Keratinocyte (primary cell): ENCODE measurements around the gene GNA14. TPM values are rescaled to one million over a fixed set of nuclear protein-coding genes. Genes with fewer than 3 reads are reported as not detected.

Source experiments
- DNase-seq: peaks from one replicate; pipeline ENCODE4 v3.0.0-alpha.2; 2011; ENCODE audit warnings: low read depth, missing footprints, low spot score
- FAIRE-seq: peaks from 2 replicates; lab custom pipeline; 2011; peaks lifted over from hg19 to GRCh38; lab: Jason Lieb, UNC
- H2AFZ ChIP-seq: 2 replicates; pipeline ENCODE4 v1.6.0; 2012; ENCODE audit warnings: low read length, control low read depth, inconsistent platforms; ENCODE audit not compliant: control insufficient read depth
- H3K27ac ChIP-seq: 2 replicates; pipeline ENCODE4 v1.5.1; 2011; ENCODE audit warnings: low read length; ENCODE audit not compliant: control insufficient read depth, insufficient read depth
- H3K27me3 ChIP-seq: 3 replicates; pipeline ENCODE4 v1.6.0; 2011; ENCODE audit warnings: low read length; ENCODE audit not compliant: control insufficient read depth, insufficient read depth; ENCODE audit errors: extremely low read depth
- H3K36me3 ChIP-seq, 2 experiments: 2 replicates in 1 of 2; 3 replicates in 1 of 2; pipeline ENCODE4 v1.5.1; 2011; ENCODE audit warnings: low read length in 2 of 2, mild to moderate bottlenecking in 1 of 2; ENCODE audit not compliant: control insufficient read depth in 2 of 2, insufficient read depth in 2 of 2; ENCODE audit errors: extremely low read depth in 1 of 2
- H3K4me1 ChIP-seq: 3 replicates; pipeline ENCODE4 v1.5.1; 2011; ENCODE audit warnings: low read length; ENCODE audit not compliant: control insufficient read depth, insufficient read depth; ENCODE audit errors: extremely low read depth
- H3K4me2 ChIP-seq: 3 replicates; pipeline ENCODE4 v1.6.0; 2011; ENCODE audit warnings: low read depth, low read length; ENCODE audit not compliant: control insufficient read depth, insufficient read depth; ENCODE audit errors: extremely low read depth
- H3K4me3 ChIP-seq, 3 experiments: fragments of 200-600 bp in 1 of 3; sonication (generic) in 1 of 3; 2 replicates in 2 of 3; 3 replicates in 1 of 3; pipeline ENCODE4 v1.5.1; 2011 to 2016; ENCODE audit warnings: low read length in 3 of 3, mild to moderate bottlenecking in 3 of 3, control low read depth in 2 of 3, inconsistent platforms in 1 of 3, low read depth in 1 of 3, mixed read lengths in 1 of 3, mixed run types in 1 of 3, moderate library complexity in 1 of 3; ENCODE audit not compliant: control insufficient read depth in 2 of 3, insufficient read depth in 2 of 3; ENCODE audit errors: extremely low read depth in 1 of 3
- H3K79me2 ChIP-seq: 2 replicates; pipeline ENCODE4 v1.6.0; 2012; ENCODE audit warnings: low read length; ENCODE audit not compliant: control insufficient read depth, insufficient read depth
- H3K9ac ChIP-seq: 3 replicates; pipeline ENCODE4 v1.6.0; 2011; ENCODE audit warnings: low read length; ENCODE audit not compliant: control insufficient read depth, insufficient read depth; ENCODE audit errors: extremely low read depth
- H3K9me1 ChIP-seq: 3 replicates; pipeline ENCODE4 v1.6.0; 2011; ENCODE audit warnings: low read length; ENCODE audit not compliant: control insufficient read depth, insufficient read depth; ENCODE audit errors: extremely low read depth
- H3K9me3 ChIP-seq: 2 replicates; pipeline ENCODE4 v1.5.1; 2012; ENCODE audit warnings: low read depth, low read length; ENCODE audit not compliant: control insufficient read depth
- H4K20me1 ChIP-seq: 3 replicates; pipeline ENCODE4 v1.6.0; 2011; ENCODE audit warnings: low read length; ENCODE audit not compliant: control insufficient read depth, insufficient read depth; ENCODE audit errors: extremely low read depth
- CTCF ChIP-seq, 3 experiments: IDR thresholded peaks in 1 of 3; conservative IDR thresholded peaks in 1 of 3; optimal IDR thresholded peaks in 1 of 3; 2 replicates in 2 of 3; 3 replicates in 1 of 3; pipeline versions ENCODE3 to v1.5.1; 2011; ENCODE audit warnings: low read length in 3 of 3, mild to moderate bottlenecking in 3 of 3, moderate library complexity in 2 of 3, control low read depth in 1 of 3, inconsistent platforms in 1 of 3; ENCODE audit not compliant: insufficient read depth in 2 of 3; ENCODE audit errors: extremely low read depth in 1 of 3
- EZH2 ChIP-seq: IDR thresholded peaks from one replicate; pipeline ENCODE4 v1.6.1; 2012; ENCODE audit warnings: inconsistent platforms, mild to moderate bottlenecking, low read length, moderate library complexity
- dilution Hi-C: fragments of 300-500 bp; cut with MboI; formaldehyde crosslinking; loops from one replicate; pipeline ENCODE4 v1.7.0; 2020; ENCODE audit warnings: low sequenced_read_pairs; ENCODE audit not compliant: extremely low pct_ligation_motif_present
- polyA plus RNA-seq, 5 experiments: library from polyadenylated mRNA; depleted of rRNA in 3 of 5; stranded (reverse) in 3 of 5; stranded (forward) in 1 of 5; unstranded in 1 of 5; fragments of >200 nt; gene quantifications; 1 replicate in 1 of 5; 2 replicates in 3 of 5; 3 replicates in 1 of 5; pipeline versions ENCODE4 v1.2.1 to v1.2.3, GENCODE V29; 2011 to 2012; ENCODE audit warnings: missing spikeins in 2 of 5, low read depth in 1 of 5, low replicate concordance in 1 of 5

GNA14 gene
- polyA plus RNA-seq, 1 donor (not counting 4 experiments of a cell fraction or from before 2014, with no cell fraction given) = not detected

GRCh38 chr9:77457916-77458592, 190.1 kb downstream of the GNA14 start:
- Histone ChIP-seq H3K27me3 (peaks cover 2% of the 10 kb centered on the region), H3K9ac (no peak overlapping the region), H3K9me1 (no peaks in the 10 kb centered on the region), H3K79me2 (no peaks in the 10 kb centered on the region), H3K36me3 (no peaks in the 10 kb centered on the region), H2AFZ (no peak overlapping the region), H3K9me3 (no peaks in the 10 kb centered on the region), H3K4me3 (no peak overlapping the region), H4K20me1 (no peaks in the 10 kb centered on the region), H3K4me1 (no peaks in the 10 kb centered on the region), H3K27ac (no peak overlapping the region), H3K4me2 (no peak overlapping the region)
- dilution Hi-C loops = no loop called here
- FAIRE-seq (peak; percentile 90), DNase-seq (peak; percentile 40)
- TF ChIP-seq EZH2 (no peak), CTCF (optimal IDR thresholded peaks at IDR 0.05 in 1 of 3, IDR thresholded peaks at IDR 0.05 in 1 of 3, conservative IDR thresholded peaks at IDR 0.05 in 1 of 3; ENCODE audit: extremely low read depth in 1 of 3, insufficient read depth in 2 of 3, low read length in 3 of 3) (peak; percentile 85 to 96 (median 86))

DNA sequence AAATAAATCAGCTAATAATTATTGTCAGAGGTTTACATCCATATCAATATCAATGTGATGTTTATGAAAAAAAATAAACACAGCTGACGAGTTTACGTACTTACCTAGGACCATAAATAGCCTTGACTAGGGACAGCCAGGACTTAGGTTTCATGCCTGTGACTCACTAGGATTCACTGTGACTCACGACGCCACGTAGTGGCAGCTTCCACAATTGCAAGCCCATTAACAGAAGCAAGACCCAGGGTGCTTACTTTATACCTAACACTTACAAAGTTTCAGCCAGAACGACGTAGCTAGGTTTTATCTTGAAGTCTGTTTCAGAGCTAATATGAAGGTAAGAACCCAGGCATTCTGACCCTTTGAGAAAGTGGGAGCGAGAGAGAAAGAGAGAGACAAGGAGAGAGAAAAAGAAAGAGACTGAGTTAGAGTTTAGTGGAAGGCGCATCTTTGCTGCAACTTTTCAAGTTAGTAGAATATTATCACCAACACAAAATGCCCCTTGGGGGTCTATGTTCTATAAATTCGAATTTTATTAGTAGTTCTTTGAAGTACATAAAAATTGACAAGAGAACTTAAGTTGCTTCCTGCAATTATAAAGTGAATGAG, 191.2 kb downstream of the GNA14 start:
- Histone ChIP-seq H3K9ac (no peak overlapping the region), H3K27me3 (peaks cover 2% of the 10 kb centered on the region), H3K4me2 (no peak overlapping the region), H3K79me2 (no peaks in the 10 kb centered on the region), H3K27ac (no peak overlapping the region), H3K9me1 (no peaks in the 10 kb centered on the region), H4K20me1 (no peaks in the 10 kb centered on the region), H3K4me1 (no peaks in the 10 kb centered on the region), H3K36me3 (no peaks in the 10 kb centered on the region), H3K9me3 (no peaks in the 10 kb centered on the region), H2AFZ (peak overlapping the region; percentile 71), H3K4me3 (no peak overlapping the region)
- dilution Hi-C loops = no loop called here
- no peak for TF ChIP-seq EZH2
- TF ChIP-seq CTCF (optimal IDR thresholded peaks at IDR 0.05 in 1 of 3, IDR thresholded peaks at IDR 0.05 in 1 of 3, conservative IDR thresholded peaks at IDR 0.05 in 1 of 3; ENCODE audit: extremely low read depth in 1 of 3, insufficient read depth in 2 of 3, low read length in 3 of 3) = peak; percentile 81 to 96 (median 87)
- peak; percentile 92 for DNase-seq
- peak; percentile 73 for FAIRE-seq
